Bladder microvascular endothelial cell (primary cell): Measurements from ENCODE around the gene RRH. TPM values are rescaled to one million over a fixed set of nuclear protein-coding genes. Genes with fewer than 3 reads are reported as not detected.

Experiments
- total RNA-seq: library from RNA; depleted of rRNA; stranded (reverse); fragments of >200 nt; gene quantifications from 2 replicates; pipeline ENCODE4 v1.2.3, GENCODE V29; 2014

Gene RRH, protein sequence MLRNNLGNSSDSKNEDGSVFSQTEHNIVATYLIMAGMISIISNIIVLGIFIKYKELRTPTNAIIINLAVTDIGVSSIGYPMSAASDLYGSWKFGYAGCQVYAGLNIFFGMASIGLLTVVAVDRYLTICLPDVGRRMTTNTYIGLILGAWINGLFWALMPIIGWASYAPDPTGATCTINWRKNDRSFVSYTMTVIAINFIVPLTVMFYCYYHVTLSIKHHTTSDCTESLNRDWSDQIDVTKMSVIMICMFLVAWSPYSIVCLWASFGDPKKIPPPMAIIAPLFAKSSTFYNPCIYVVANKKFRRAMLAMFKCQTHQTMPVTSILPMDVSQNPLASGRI
- total RNA-seq = 0.06 TPM in 1 of 2 replicates, not detected in the other

DNA sequence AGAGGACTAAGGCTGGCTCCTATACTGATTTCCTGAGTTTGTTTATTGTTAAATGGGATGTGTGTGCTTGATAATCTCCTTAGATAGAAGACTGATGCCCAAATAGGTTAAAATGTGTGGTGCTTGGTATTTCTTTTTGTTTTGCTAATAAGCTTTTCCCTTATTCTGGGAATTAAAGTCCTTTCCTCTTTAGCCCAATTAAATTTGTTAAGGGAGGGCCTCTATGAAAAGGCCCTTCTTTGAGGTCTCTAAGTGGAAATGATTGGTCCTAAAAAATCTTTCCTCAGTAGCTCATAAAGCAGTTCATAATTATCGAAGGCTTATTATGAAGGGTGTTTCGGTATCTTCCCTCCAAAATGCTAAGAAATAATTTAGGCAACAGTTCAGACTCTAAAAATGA, at the start of gene RRH:
Gene RRH (plus strand): TSS at position 301 of the 400 bp plus-strand sequence. CDS start 56 bp downstream, at position 357.

DNA sequence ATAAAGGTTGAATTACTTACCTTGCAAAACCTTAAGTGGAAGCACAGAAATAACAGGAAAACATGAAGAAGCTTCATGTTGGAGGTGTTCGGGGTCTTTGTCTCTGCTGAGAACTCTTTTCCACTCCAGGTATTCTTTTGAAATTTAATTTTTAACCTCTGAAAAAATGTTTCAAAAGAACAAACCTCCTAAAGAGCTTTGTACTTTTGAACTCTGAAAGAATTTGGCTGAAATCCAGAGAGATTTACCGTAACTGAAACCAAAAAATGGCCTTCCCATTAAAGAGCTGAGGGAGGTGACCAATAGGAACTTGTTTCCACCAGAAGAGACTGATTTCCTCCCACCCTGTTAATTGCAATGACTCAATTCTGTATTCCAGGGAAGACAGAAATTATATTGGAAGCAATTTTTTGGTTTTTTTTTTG, 25.9 kb upstream of the RRH start, which contains the start of gene CFI:
Gene CFI (minus strand): TSS at position 105 of the 425 bp plus-strand sequence. CDS start 28 bp downstream, at position 77.

DNA sequence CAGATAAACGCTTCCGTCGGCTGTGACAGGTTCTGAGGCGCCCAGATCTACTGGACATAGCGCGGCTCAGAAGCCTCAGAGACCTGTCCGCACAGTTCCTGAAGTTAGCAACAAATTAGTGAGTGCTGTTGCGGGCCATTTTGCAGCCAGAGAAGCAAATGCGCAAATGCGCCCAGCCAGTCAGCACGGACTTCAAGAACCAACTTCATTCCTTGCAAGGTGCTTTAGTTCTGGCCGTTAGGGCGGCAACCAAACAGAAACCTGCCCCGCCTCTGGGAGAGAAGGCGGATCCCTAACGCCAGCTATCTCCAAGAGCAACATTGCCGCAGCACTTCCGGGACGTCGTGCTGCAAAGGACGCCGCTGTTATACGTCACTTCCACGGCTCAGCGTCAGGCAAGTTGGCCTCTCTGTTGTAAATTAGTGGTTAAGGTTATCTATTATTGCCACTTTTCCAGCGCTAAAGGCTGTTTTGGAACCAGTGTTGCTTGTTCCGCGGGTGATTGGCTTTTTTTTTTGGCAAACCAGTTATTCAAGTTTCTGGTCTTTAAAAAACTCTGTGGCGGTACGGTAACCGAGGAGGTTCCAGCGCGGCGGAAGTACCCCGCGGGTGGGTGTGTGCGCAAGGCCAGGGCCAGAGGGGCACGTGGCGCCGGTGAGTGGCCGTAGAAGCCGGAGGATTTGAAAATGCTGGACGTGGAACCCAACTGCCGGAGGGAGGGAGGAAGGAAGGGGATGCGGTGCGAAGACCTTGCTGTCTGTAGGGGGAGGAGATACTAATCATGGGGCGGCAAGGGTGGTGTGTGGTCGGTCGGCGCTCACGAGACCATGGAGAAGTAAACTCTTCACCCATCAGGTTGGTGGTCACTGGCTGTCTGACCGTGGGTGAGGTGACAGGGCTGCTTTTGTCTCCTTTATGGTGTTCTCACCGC, 12.4 kb upstream of the RRH start, which contains the start of gene GAR1:
Gene GAR1 (plus strand): TSS at position 612 of the 931 bp plus-strand sequence. CDS start 403 bp downstream, outside the sequence.

DNA sequence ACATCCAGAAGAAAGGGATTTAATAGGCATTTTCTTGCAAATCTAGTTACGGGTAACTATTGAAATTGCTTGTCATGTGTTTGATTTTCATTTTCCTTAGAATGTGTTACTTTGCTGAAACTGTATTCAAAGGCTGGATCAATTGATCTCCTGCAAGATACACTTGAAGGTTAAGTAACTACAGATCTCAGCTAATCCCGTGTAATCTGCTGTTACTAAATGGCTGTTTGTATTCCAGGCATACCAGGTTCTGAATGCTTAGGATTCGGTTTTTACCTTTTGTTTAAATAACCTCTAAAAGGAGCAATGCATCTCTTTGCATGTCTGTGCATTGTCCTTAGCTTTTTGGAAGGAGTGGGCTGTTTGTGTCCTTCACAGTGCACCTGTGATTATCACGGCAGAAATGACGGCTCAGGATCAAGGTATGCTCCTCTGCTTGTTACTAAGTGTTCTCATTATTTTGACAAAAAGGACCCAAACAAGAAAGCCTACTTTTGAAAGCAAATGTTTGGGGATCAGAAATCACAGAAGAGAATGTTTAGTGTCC, 20.2 kb downstream of the RRH start, which contains the start of gene LRIT3:
Gene LRIT3 (plus strand): TSS at position 212 of the 547 bp plus-strand sequence. CDS start 95 bp downstream, at position 307.

Other genes starting within 250 kb of the RRH start
- gene CASP6, start 124.5 kb upstream of the RRH start, total RNA-seq = 42.3 and 60.8 TPM in 2 replicates
- 4.0 and 52.1 TPM in 2 replicates for gene PLA2G12A, start 97.9 kb upstream of the RRH start, total RNA-seq
- 44.4 and 66.7 TPM in 2 replicates for gene CFI, start 26.0 kb upstream of the RRH start, total RNA-seq
- 2.4 and 5.9 TPM in 2 replicates for gene GAR1, start 12.2 kb upstream of the RRH start, total RNA-seq
- gene LRIT3, start 20.1 kb downstream of the RRH start, total RNA-seq = 0.06 TPM in 1 of 2 replicates, not detected in the other
- gene EGF, start 84.9 kb downstream of the RRH start, total RNA-seq = not detected in 2 replicates